Measurements from ENCODE around the gene LRRC66. TPM values are rescaled to one million over a fixed set of nuclear protein-coding genes. Genes with fewer than 3 reads are reported as not detected.

LRRC66 gene
- total RNA-seq, 1 experiment from 2014 or later: 0.24 TPM

DNA sequence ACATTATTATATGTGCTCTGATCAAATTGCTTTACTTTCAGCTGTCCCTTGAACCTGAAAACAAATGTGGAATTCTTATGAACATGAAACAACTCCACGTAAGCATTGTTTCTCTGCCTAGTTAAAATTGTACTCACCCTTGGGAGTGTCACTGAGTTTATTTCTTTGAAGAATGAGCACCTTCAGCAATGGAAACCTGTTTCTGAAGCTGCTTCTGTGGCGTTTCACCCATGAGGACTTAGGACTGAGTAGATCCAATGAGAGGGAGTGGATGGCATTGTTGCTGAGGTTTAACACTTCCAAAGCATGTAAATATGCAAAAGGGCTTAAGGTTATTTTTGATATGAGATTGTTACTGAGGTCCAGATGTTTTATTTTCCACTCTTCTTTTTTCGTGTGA lies 3.2 kb downstream of the LRRC66 start:
- Histone ChIP-seq H3K36me3 (ENCODE audit: low read depth) (no peaks in the 10 kb centered on the region), H3F3A (ENCODE audit: insufficient read depth, low read depth) (no peaks in the 10 kb centered on the region), H3K4me1 (replicated peaks; ENCODE audit: insufficient read depth) (no peaks in the 10 kb centered on the region; the same call in 1 of the 2 replicates), H3K79me2 (ENCODE audit: low read depth) (no peaks in the 10 kb centered on the region), H3K27ac (no peak overlapping the region), H2AFZ (no peak overlapping the region), H3K4me3 (no peak overlapping the region), H4K20me1 (ENCODE audit: insufficient read depth) (no peaks in the 10 kb centered on the region), H3K4me2 (no peak overlapping the region), H3K27me3 (ENCODE audit: insufficient read depth, low read depth) (no peaks in the 10 kb centered on the region), H3K9me2 (ENCODE audit: insufficient read depth) (no peaks in the 10 kb centered on the region), H3K9me3 (ENCODE audit: insufficient read depth, low read depth) (no peaks in the 10 kb centered on the region)
- ChIA-PET CTCF (interaction anchor here (0.6 kb wide), 1 partner anchor 122 kb away, joined by 14 read pairs; no protein-coding TSS in a partner anchor), POLR2A (ENCODE audit: unreplicated experiment) (no interaction called here)
- TF ChIP-seq, protein P1, sequence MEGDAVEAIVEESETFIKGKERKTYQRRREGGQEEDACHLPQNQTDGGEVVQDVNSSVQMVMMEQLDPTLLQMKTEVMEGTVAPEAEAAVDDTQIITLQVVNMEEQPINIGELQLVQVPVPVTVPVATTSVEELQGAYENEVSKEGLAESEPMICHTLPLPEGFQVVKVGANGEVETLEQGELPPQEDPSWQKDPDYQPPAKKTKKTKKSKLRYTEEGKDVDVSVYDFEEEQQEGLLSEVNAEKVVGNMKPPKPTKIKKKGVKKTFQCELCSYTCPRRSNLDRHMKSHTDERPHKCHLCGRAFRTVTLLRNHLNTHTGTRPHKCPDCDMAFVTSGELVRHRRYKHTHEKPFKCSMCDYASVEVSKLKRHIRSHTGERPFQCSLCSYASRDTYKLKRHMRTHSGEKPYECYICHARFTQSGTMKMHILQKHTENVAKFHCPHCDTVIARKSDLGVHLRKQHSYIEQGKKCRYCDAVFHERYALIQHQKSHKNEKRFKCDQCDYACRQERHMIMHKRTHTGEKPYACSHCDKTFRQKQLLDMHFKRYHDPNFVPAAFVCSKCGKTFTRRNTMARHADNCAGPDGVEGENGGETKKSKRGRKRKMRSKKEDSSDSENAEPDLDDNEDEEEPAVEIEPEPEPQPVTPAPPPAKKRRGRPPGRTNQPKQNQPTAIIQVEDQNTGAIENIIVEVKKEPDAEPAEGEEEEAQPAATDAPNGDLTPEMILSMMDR (conservative IDR thresholded peaks at IDR 0.05): no peak
- no peak for TF ChIP-seq EZH2 (IDR thresholded peaks at IDR 0.05; ENCODE audit: low read depth)
- intact Hi-C loops (cut with micrococcal nuclease; ENCODE audit: unreplicated experiment): no loop called here
- no TSS peak for BruUV-seq (replicated peaks)
- DNase-seq: no peak

DNA sequence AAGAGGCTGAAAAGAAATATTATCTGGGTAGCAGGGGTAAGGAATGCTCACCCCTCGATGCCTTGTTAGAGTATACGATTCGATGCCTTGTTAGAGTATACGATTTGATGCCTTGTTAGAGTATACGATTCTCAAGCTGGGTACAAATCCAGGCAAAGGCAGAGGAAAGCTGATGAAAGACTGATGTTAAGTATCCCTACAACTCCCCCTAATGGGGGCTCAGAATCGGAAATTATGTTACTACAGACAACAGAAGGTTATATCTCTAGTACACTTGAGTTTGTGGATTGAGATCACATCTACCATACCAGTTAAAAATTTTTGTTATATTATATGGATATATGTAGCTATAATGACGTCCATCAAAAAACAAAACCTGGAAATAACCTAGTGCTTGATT lies 4.8 kb downstream of the LRRC66 start:
- BruUV-seq (replicated peaks): no TSS peak
- intact Hi-C loops (cut with micrococcal nuclease; ENCODE audit: unreplicated experiment): no loop called here
- no peaks in the 10 kb centered on the region for H3K79me2 ChIP-seq (ENCODE audit: low read depth)
- no peaks in the 10 kb centered on the region for H3K27me3 ChIP-seq (ENCODE audit: insufficient read depth, low read depth)
- no peak overlapping the region for H2AFZ ChIP-seq
- H3K9me2 ChIP-seq (ENCODE audit: insufficient read depth): no peaks in the 10 kb centered on the region
- no peaks in the 10 kb centered on the region for H3K9me3 ChIP-seq (ENCODE audit: insufficient read depth, low read depth)
- no peaks in the 10 kb centered on the region for H4K20me1 ChIP-seq (ENCODE audit: insufficient read depth)
- H3F3A ChIP-seq (ENCODE audit: insufficient read depth, low read depth): no peaks in the 10 kb centered on the region
- H3K36me3 ChIP-seq (ENCODE audit: low read depth): no peaks in the 10 kb centered on the region
- ChIA-PET POLR2A (ENCODE audit: unreplicated experiment) (no interaction called here), CTCF (no interaction called here)
- H3K4me2 ChIP-seq: no peak overlapping the region
- TF ChIP-seq, protein P1 (conservative IDR thresholded peaks at IDR 0.05): no peak
- no peak for TF ChIP-seq EZH2 (IDR thresholded peaks at IDR 0.05; ENCODE audit: low read depth)
- H3K4me3 ChIP-seq: no peak overlapping the region
- no peak for DNase-seq
- no peak overlapping the region for H3K27ac ChIP-seq
- H3K4me1 ChIP-seq (replicated peaks; ENCODE audit: insufficient read depth): no peaks in the 10 kb centered on the region; the same call in 1 of the 2 replicates

- H2AFZ ChIP-seq: no peak overlapping the region
- DNase-seq: no peak
- H3K4me1 ChIP-seq (replicated peaks; ENCODE audit: insufficient read depth): no peaks in the 10 kb centered on the region; the same call in 1 of the 2 replicates
- no peaks in the 10 kb centered on the region for H3K9me3 ChIP-seq (ENCODE audit: insufficient read depth, low read depth)
- H3K36me3 ChIP-seq (ENCODE audit: low read depth): no peaks in the 10 kb centered on the region
- H3K4me2 ChIP-seq: no peak overlapping the region
- ChIA-PET CTCF (no interaction called here), POLR2A (ENCODE audit: unreplicated experiment) (no interaction called here)
- H3K4me3 ChIP-seq: no peak overlapping the region
- H3K27me3 ChIP-seq (ENCODE audit: insufficient read depth, low read depth): no peaks in the 10 kb centered on the region
- no peaks in the 10 kb centered on the region for H3K9me2 ChIP-seq (ENCODE audit: insufficient read depth)
- no peaks in the 10 kb centered on the region for H3K79me2 ChIP-seq (ENCODE audit: low read depth)
- H3K27ac ChIP-seq: no peak overlapping the region
- BruUV-seq (replicated peaks): no TSS peak
- no peaks in the 10 kb centered on the region for H3F3A ChIP-seq (ENCODE audit: insufficient read depth, low read depth)
- intact Hi-C loops (cut with micrococcal nuclease; ENCODE audit: unreplicated experiment): no loop called here
- H4K20me1 ChIP-seq (ENCODE audit: insufficient read depth): no peaks in the 10 kb centered on the region
- no peak for TF ChIP-seq EZH2 (IDR thresholded peaks at IDR 0.05; ENCODE audit: low read depth)
- TF ChIP-seq, protein P1 (conservative IDR thresholded peaks at IDR 0.05): no peak
Measured at GRCh38 chr4:52014903-52015302, 5.3 kb downstream of the LRRC66 start.

Data from PC-9 (cell line).